ENCODE measurements around the gene NME7.

NME7 gene

DNA sequence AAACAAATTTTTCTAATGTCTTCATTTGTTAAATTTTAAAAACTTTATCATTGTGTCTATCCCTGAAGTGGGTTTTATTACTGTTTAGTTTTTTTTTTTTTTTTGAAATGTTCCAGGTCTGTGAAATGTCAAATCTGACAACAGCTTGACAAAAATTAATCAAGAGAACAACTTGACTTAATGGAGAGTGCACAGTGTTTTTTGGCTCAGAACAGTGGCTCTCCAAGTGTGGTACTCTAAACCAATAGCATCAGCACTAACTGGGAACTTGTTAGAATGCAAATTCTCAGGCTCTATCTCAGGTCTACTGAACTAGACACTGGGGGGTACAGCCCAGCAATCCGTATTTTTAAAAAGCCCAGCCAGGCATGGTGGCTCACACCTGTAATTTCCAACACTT is 211.9 kb downstream of the NME7 start:
- no peak for DNase-seq (ENCODE audit: low read depth)

DNA sequence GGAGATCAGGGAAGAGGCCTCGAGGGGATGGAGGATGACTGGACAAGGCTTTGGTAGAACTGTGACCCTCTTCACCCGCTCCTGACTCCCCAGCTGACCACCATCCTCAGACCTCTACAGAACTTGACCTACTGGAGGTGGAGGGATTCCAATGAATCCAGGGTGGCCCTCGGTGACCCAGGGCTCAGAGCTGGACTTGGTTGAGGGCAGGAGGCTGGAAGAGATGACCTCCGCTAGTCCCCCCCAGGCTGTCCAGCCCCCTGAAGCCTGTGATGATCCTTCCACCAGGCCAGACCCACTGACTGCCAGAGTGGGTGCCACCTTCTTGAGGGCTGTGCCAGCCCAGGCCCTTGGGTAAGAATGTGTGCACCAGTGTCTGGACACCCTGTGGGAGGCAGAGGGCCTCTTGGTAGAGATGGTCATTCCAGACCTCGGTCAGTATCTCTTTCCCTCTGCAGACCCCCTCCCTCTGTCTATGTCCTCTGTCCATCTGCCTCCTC is 216.2 kb downstream of the NME7 start:
- DNase-seq (ENCODE audit: low read depth) = no peak

DNA sequence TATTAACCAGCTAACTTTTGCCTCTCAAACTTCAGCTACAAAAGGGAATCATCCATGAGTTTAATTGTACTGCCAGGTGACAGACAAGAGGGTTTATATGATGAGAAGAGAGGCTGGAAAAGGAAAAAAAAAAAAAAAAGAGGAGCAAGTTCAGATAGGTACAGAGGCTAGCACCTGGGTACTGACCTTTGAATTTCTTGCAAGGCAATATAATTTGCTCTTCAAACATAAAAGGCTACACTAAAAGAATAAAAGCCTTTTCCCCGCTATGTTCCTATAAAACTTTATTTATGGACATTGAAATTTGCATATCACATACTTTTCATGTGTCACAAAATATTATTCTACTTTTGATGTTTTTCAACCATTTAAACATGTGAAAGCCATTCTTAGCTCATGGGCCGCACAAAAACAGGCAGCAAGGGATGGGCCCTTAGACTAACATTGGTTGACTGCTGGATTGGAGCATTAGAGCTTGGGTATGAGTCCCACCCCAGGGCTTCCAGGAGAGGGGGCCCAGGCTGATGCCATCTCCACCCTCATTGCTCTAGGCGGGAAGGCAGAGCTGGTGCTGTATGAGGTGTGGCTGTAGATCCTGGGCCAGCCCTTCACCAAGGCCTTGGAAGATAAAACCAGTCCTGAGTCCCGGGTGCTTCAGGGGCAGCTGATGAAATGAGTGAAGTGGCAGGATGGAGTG is 216.8 kb downstream of the NME7 start:
- no peak for DNase-seq (ENCODE audit: low read depth)

DNA sequence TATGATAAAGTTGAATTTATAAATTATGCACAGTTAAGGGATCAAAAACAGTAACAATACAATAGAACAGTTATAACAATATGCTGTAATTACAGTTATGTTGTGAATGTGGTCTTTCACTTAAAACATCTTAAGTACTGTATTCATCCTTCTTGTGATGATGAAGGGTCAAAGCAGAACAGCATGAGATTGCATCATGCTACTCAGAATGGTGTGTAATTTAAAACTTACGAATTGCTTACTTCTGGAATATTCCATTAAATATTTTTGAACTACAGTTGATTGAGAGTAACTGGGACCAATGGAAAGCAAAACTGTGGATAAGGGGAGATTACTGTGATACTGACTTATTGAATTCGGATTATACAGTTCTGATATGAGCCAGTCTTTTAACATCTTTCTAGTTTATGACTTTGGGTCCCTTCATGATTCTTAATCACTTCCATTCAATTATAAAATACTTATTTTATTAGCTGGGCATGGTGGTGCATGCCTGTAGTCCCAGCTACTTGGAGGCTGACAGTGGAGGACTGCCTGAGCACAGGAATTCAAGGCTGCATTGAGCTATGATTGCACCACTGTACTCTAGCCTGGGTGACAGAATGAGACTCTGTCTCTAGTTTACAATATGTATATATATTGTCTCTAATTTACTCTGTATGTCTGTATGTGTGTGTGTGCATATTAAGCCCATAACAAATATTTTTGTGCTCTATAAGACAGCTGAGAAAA is 217.9 kb downstream of the NME7 start:
- DNase-seq (ENCODE audit: low read depth) = no peak

DNA sequence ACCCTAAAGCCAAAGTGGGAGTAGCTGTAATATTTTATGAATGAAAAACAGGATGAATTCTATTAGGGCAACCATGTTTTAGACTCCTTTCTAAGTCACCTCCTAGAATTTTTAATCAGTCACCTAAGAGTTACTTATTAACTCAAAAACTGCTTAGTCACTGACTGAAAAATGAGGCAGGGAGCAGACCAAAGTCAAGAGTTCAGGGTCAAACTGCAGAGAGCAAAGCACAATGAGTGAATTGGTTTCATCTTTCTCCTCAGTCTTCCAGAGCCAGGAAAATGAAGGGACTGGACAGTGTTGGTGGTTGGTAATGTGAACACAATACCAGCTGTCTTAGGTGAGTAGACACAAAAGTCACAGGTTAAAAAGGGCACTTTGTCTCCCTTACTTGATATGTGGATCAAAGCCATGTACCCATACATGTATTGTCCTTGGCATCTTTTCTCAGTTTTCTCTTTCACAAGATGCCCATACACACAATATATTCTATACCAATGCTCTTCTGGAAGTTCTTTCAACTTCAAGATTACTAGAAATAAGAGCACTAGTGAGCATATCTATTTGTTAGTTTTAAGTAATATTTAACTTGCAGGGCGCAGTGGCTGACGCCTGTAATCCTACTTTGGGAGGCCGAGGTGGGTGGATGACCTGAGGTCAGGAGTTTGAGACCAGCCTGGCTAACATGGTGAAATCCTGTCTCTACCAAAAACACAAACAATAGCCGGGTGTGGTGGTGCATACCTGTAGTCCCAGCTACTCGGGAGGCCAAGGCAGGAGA is 218.9 kb downstream of the NME7 start:
- no peak for DNase-seq (ENCODE audit: low read depth)

DNA sequence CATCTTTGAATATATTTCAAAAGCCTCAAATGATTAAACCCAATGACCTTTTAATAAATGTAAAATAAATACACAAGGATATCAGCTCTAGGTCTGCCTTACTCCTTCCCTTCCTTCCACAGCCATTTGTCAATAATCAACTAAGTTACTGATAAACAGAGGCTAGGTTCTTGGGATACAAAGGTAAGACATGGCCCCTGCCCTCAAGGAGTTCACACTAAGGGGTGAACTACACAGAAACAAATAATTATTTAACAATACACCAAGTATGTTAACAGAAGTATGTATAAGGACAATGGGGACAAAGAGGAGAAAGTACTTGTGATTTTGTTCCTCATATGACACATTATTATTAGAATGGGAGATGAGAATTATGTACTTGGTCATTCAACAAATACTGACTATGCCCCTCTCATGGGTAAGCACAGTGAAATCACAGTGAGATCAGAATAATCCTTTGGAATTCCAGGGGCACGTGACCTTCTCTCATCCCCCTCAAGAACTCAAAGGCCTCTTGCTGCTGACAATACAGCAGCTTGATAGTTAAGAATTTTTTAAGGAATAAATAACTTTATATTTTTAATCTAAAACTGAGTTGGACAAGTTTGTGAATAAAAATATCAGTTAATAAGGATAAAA is 220.9 kb downstream of the NME7 start:
- no peak for DNase-seq (ENCODE audit: low read depth)

DNA sequence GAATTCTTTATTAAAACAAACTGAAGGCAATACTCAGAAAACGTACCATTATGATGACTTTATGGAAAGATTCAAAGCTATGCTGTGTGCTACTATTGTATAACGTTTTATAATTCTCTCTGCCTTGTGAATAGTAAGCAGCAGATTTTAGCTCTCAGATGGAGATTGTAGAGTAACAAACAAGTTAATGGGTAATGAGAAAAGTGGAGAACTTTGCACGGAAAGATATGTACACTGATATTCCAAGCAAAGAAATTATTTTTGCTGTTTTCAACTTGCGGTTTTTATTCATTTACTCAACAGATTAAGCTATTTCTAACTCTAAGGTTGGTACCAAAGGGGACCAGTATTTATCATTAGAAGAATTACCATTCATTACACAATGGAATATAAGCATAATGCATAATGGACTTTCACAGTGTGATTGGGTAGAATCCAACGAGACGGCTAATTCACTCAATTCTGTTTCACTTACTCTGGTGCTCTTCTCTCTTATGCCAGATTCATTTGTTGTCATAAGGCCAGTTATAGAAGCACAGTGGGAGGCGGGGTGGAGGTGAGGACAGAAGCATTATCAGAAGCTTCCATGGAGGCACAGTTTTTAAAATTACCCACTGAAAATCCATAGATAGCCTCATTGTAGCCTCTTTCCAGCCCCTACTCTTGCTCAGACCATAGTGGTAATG is 222.5 kb downstream of the NME7 start:
- no peak for DNase-seq (ENCODE audit: low read depth)

DNA sequence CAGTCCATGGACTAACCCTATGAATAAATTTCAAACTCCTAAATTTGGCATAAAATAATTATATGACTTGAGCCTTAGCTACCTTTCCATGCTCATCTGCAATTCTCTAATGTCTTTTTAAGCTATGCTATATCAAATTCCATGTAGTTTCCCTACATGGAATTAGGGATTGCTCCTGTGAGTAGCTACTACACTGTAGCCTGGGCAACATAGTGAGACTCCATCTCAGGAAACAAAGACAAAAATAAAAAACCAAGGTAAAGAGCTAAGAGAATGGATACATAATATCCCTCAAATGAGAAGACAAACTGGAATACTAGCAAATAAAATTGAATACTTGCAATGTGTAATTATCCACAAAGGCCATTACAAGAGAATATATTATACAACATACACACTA is 223.6 kb downstream of the NME7 start:
- no peak for DNase-seq (ENCODE audit: low read depth)

DNA sequence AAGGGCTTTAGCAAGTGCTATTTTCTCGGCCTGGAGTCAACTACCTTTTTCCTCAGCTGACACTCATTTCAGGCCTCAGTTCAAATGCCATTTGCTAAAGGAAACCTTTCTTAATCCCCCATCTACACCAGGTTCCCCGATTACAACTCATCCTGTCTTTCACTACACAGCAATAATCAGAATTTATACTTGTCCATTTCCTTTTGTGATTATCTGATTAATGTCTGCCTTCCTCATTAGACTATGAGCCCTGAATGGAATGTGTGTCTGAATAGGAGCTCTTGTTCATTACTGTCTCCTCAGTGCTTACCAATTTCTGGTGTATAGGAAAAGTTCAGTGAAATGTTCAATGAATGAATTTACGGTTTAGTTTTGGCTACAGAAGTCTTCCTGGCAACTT is 224.3 kb downstream of the NME7 start:
- no peak for DNase-seq (ENCODE audit: low read depth)

DNA sequence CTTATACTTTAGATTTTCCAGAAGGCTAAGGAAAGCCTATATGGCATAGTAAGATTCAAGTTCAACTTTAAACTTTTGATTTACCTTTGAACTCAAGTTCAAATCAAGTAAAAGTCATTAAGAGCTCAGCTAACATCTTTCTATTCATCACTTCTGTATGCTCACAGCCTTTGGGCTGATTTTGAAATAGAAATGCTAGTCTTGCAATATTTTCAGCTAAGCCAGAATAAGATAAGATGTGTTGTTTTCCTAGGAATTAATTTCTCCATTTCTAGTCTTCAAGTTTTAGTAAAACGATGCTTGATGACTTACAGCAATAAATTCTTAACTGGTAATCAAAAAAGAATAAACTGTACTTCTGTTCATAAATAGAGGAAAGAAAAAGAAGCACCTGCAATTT is 225.5 kb downstream of the NME7 start:
- no peak for DNase-seq (ENCODE audit: low read depth)

DNA sequence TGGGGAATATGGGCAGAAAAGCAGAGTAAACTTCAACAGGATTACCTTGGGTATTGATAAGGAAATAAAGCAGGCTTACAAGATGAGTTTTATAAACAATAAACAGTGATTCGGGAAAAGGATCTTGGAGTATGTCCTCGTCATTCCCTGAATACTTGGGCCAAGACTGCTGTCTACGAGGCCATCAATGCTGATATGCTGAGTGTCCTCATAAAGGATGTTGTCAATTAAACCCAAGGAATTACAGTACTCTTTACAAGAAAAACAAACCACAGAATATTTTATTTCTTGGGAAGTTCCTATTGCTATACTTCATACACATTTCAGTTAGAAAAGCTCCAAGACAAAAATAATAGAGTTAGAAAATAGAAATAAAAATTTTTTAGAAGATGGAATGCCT is 226.2 kb downstream of the NME7 start:
- no peak for DNase-seq (ENCODE audit: low read depth)

DNA sequence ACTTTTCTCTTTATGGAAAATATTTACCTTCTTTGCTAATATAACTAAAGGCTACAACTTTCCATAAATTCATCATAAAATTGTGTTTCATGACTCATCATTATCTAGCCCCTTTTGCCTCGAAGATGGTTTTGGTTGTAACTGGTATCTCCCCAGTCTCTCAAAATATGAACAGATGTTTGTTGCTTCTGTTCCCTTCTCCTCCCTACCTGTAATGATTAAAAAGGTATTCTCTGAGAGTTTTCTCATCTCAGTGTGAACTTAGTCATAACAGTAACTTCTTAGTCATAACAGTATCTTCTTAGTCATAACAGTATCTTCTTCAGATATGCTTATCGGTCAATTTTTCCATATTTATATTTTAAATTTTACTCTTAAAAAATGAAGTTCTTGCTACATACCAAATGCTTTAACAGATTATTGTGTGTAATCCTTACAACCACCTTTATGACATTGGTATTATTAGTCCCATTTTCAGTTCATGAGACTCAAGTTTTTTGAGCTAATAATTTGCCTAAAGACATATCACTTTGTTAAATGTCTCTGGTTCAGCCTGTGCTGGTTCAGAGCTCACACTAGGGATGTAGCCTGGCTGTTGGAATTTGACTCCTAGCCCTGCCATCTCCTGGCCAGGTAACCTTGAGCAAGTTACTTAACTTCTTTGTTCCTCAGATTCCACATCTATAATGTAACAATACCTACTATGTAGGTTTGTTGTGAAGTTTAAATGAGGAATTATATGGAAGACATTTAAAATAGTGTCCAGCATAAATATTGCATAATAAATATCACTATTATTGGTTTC is 228.5 kb downstream of the NME7 start:
- DNase-seq (ENCODE audit: low read depth) = no peak

DNA sequence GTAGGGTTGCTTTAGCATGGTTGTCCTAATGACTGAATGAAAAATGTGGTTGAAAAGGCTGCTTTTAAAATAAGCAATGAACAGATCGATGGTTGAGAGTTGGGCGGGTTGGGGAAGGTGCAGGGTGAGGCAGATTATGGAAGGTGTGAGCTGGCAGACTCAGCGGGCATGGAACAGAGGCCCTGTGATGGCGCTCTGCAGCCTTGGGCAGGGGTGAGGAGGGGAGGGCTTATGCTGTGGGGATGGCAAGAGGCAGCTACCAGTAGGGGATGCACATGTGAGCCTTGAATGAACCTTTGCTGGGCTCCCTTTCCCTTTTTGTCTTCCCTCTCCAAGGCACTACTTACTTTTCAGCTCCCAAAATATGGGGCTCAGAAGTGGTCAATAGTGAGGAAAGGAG is 230.2 kb downstream of the NME7 start:
- no peak for DNase-seq (ENCODE audit: low read depth)

DNA sequence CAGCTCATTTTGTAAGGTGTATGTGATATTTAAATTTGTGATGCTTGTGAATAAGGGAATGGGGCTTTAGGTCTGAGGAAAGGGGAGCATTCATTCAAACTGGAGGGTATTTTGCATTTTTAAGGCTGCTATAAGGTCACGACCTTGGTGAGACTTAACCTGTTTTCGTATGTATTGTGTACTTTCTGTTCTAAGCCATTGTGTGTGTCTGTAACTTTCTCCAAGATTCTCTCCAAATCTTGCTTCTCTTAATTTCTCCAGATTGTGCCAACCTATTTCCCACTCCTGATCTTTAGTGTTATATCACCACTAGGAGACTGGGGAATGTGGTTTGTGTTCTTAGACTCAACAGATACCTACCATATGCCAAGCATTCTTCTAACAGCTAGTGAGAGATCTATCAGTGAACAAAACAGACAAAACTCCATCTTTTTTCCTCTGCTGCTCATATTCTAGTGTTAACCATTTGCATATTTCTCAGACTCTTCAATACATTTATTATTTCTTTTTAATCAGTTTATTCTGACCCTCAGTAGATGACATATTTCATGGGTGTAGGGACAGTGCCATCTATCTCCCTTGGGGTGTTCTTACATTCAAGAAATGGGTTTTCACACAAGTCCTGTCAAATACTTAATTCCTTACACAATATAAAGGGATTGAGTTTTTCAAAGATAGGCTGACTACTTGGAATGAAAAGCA is 233.6 kb downstream of the NME7 start:
- no peak for DNase-seq (ENCODE audit: low read depth)

DNA sequence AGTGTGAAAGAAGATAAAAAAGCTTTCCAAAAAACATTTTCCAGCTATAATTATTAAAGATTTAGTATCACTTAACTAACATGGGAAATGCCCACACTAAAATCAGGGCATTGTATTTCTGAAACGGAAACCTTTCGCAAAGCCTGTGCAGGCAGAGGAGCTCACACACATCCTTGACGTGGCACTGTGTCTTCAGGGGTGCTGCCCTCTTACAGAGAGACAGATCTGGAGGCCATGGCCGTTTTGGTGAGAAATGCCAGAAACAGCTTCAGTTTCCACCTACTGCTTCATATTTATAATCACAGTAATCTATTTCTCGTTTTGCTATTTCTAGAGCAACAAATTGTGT is 234.4 kb downstream of the NME7 start:
- no peak for DNase-seq (ENCODE audit: low read depth)

DNA sequence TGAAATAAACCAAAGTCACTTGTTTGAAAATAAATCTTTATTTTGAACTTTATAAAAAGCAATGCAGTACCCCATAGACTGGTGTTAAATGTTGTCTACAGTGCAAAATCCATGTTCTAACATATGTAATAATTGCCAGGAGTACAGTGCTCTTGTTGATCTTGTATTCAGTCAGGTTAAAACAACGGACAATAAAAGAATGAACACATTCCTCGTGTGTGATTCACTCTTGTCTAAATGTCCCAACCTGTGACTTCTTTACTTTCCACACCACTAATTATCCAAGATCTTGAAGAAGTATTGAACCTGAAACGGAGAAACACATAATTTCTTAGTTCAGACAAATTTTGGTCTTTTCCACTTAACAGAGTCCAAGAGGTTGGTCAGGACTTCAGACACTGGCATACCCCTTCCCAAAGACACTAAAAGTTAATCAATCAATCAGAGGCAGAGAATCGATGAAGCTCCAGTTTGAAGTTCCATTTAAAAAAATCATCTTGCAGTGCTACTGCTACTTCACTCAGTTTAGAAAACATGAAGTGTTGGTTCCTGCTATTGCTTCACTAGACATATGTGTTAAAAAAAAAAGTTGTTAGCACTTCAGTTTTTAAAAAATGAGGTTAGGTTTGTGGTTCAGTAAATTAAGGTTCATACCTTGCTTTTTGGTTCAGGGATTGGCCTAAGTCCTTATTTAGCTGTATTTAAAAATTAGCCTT is 234.9 kb downstream of the NME7 start:
- DNase-seq (ENCODE audit: low read depth) = no peak

DNA sequence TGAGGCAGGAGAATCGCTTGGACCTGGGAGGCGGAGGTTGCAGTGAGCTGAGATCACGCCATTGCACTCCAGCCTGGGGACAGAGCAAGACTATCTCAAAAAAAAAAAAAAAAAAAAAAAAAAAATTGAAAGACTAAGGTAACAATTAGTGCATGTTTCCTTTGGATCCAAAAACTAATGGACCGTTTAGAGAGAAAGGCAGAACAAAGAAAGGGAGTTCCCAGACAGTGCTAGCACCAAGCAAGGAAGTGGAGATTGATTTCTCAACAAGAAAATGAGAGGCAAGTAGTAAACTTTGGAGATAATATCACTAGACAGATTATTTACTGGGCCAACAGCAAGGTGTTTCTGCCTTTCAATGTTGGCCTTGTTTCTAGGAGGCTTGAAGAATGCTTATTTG is 236.9 kb downstream of the NME7 start:
- no peak for DNase-seq (ENCODE audit: low read depth)

DNA sequence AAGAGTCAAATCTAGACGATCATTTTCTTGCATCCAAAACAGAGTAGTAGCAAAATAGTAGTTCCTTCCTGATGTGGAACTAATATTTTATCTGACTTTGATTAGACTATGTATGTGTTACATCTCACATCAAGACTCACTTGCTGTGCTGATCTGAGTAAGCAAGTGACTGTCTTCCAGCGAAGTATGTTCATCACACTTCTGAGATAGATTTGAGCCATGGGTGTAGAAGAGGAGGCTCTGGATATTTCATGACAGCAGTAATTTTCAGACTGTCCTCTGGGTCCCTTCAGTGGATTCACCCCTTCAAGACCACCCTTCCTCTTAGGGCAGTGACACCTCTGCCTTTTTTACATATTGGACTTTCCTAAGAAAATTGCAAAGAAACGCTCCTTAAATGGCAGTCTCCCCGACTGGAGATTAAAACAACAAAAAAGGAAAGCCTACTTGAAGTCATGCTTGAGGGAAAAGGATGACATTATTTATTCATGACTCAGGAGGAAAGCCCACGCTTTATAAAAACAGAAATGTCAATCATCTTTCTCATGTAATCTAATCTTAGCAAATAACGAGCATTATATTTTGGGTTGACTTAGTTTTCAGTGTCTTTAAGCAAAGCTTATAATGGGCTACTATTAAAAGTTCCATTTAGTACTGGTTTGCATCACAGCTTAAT is 238.3 kb downstream of the NME7 start:
- no peak for DNase-seq (ENCODE audit: low read depth)

DNA sequence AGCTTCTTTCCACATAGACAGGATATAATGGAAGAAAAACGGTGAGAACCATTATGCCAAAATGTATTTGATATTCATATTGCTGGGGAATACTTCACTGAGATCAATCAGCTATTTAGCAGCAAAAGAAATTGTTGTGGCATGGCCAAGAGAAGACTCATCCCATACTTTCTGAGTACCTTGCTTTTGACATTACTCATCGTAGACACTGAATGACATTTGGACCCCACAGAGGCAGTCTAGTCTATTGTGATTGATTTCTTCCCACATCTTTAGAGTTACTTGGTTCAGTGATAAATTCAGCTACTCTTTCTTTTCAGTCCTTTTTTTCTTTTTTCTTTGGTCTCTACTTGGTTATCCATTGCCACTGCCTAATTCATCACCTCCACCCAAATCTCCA is 239.0 kb downstream of the NME7 start:
- DNase-seq (ENCODE audit: low read depth) = no peak

Measured in stimulated activated CD8-positive, alpha-beta memory T cell treated with anti-CD3 and anti-CD28 coated beads, Interleukin-4, amount 100 ng/mL, for 24 hours (primary cell).